Stimulated activated CD4-positive, alpha-beta T cell treated with anti-CD3 and anti-CD28 coated beads, TNF-alpha, amount 100 ng/mL, for 4 hours (primary cell): Measurements from ENCODE around the gene GPD1.

Experiments
- DNase-seq, 3 experiments: peaks; one replicate each; pipeline ENCODE4 v3.0.0-alpha.2; 2020; ENCODE audit warnings: low read depth in 3 of 3

The GPD1 gene

GRCh38 chr12:50101663-50102062, 2.1 kb upstream of the GPD1 start:
- DNase-seq = no peak

GRCh38 chr12:50102131-50102531, 1.7 kb upstream of the GPD1 start:
- no peak for DNase-seq

- DNase-seq = no peak
Observed at GRCh38 chr12:50102646-50103309, 1.0 kb upstream of the GPD1 start.

GRCh38 chr12:50103351-50103750, 457 bp upstream of the GPD1 start:
- DNase-seq = no peak

- no peak for DNase-seq
Observed at GRCh38 chr12:50104417-50105366, 884 bp downstream of the GPD1 start.

- no peak for DNase-seq
Observed at GRCh38 chr12:50105913-50106450, 2.2 kb downstream of the GPD1 start.

GRCh38 chr12:50106907-50107306, 3.1 kb downstream of the GPD1 start:
- no peak for DNase-seq

GRCh38 chr12:50107416-50108268, 3.8 kb downstream of the GPD1 start:
- DNase-seq = no peak

- DNase-seq = no peak
Observed at GRCh38 chr12:50109319-50109718, 5.5 kb downstream of the GPD1 start.

- DNase-seq = no peak
Observed at GRCh38 chr12:50110127-50110761, 6.4 kb downstream of the GPD1 start.

GRCh38 chr12:50110762-50111351, 7.0 kb downstream of the GPD1 start:
- DNase-seq = no peak

- no peak for DNase-seq
Observed at GRCh38 chr12:50111395-50111692, 7.5 kb downstream of the GPD1 start.

GRCh38 chr12:50111693-50112455, 8.1 kb downstream of the GPD1 start, which contains the start of gene COX14:
Gene COX14 (plus strand): TSS chr12:50112236. CDS start chr12:50120044, 7,808 bp downstream.
- DNase-seq = peak; percentile 98 to 99 (median 99)

GRCh38 chr12:50112456-50113218, 8.8 kb downstream of the GPD1 start:
- DNase-seq = no peak

- no peak for DNase-seq
Observed at GRCh38 chr12:50117057-50117622, 13.3 kb downstream of the GPD1 start.

GRCh38 chr12:50119387-50119786, 15.6 kb downstream of the GPD1 start:
- DNase-seq = no peak

GRCh38 chr12:50120521-50120920, 16.7 kb downstream of the GPD1 start:
- DNase-seq = no peak

- no peak for DNase-seq
Observed at GRCh38 chr12:50120953-50121352, 17.1 kb downstream of the GPD1 start.

- DNase-seq = no peak
Observed at GRCh38 chr12:50121641-50122040, 17.8 kb downstream of the GPD1 start.
